HS-27A (cell line): ENCODE results near the gene SVOP.
"Not testable (repeated sequence)": the region's sequence is repeated elsewhere in the genome, so short reads cannot be mapped to it uniquely, and the experiment has no call there.

Experiments
- DNase-seq: peaks from one replicate; pipeline ENCODE4 v3.0.0-alpha.2; 2012; ENCODE audit warnings: low read depth, missing footprints

The SVOP gene

DNA sequence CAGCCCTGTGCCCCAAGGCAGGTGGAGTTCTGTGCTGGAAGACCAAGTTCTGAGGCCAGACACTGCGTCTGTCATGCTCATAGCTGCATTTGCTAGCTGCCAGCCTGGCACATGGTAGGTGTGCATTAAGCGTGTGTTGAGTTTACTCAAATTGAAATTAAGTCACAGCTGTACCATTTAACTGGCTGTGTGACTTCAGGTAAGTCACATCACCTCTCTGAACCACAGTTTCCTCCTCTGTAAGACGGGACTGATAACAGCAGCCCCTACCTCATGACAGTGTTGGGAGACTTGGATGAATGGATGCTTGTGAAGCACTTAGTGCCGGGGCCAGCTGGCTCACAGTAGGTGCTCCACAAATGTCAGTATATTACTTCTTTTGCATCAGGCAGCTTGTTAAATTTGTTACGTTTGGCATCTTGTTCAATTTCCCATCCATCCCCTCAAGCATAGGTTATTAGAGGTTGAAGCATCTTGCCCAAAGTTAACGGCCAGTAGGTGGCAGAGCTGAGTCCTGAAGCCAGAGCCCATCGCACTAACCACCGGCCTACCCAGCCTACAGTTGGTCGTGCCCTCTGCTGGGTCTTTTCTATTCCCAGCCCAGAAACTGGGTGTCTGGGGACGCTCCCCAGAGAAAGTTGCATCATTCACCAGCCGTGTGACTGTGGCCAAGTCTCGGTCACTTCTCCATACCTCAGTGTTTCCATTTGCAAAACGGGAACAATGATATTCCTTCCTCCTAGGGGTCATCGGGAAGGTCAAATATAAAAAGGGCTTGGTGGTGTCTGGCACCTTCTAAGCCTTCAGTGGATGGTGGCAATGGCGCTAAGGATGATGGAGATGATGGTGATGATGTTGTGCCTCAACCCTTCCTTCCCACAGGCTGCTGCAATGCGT lies 136.5 kb downstream of the SVOP start:
- no peak for DNase-seq

DNA sequence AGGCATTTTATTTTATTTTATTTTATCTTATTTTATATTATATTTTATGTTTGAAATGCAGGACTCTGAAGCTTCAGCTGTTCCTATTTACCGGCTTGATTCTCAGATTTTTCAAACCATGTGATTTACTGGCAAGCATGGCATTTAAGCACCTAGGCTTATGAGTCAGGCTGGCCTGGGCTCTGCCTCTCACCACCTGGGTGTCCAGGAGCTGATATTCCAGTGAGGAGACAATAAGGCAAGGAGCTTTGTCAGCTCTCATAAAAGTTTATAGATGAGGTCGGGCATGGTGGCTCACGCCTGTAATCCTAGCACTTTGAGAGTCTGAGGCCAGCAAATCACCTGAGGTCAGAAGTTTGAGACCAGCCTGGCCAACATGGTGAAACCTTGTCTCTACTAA lies 138.9 kb downstream of the SVOP start:
- no peak for DNase-seq

DNA sequence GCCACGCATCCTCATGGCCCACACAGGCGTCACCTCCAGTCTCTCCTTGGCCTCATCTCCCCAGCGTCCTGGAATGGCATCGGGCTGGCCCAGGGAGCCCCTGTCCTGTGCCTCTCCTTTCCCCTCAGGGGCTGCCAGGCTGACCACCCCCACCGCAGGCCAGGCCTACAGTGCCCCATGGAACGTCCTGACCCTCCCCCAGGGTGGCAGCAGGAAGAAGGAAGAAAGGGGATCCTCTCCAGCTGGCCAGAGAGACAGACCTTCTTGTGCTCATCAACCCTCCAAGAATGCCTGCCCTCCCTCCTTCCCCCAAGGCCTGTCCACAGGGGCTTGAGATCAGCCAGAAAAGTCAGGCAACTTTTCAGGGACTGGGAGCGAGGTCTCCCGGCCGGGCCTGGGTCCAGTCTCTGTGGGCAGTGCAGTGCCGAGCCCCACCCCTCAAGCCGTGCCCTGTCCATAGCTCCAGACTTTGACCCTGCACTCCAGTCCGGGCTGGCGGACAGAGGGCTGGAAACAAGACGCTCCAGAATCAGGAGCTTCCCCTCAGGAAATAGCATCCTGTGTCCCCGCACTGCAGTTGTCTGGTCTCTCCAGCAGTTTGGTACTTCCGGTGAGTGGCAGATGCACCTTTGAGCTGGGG lies 141.1 kb downstream of the SVOP start, which contains the start of gene DAO:
DAO (plus strand) TSS at position 478 of the 640 bp plus-strand sequence. CDS start 4,915 bp downstream, outside the sequence.
- DNase-seq = no peak

DNA sequence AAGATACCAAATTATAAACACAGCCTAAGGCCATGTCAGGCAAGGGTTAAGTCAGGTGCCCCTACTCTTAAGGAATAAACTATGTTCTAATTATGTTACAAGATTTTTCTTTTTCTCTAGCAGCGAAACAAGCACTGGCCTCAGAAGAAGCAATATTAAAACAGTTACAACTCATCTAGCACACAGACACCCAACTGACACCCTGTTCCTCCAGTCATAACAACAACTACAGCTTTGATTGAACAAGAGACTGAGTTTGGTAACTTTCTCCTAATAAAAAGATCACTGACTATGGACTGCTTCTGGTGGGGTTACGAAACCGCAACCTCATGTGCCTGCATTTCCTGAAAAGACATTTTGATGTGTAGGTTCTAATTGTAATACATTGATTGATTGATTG lies 144.3 kb downstream of the SVOP start:
- no peak for DNase-seq

DNA sequence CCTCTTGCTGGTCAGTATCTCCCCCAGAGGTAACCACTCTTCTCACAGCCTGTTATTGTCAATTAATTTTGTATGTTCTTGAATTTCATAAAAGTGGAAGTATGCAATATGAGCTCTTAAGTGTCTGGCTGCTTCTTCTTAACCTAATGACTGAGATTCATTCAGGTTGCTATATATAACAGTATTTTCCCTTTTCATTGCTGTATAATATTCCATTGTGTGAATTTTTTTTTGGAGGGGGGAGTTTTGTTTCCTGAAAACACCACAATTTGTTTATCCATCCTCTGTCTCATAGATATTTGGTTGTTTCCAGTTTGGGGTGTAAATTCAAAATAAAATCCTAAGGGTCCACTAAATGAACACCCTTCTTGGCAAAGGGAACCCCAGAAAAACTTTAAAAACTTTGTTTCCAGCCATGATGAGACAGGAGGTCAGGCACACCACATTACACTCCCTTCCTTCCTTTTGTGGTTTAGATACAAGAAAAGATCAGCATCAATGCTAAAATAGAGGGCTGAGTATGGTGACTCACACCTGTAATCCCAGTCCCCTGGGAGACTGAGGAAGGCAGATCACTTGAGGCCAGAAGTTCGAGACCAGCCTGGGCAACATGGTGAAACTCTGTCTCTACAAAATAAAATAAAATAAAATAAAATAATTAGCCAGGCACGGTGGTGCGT lies 145.0 kb downstream of the SVOP start:
- no peak for DNase-seq

DNA sequence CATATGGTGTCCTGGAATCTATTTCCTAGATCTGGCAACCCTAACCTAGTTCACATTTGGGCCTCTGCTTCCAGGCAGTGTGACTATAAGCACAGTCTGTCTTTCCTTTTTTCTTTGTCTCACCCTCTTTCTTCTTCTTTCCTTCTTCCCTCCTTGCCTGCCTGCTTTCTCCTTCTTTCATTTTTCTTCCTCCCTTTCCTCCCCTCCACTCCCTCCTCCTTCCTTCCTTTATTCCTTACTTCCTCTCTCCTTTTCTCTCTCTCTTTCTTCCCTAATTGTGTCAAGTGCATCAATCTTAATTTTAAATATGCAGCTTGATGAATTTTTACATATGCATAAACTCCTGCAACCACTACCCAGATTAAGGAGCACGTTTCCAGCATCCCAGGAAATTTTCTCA lies 145.6 kb downstream of the SVOP start:
- no peak for DNase-seq

DNA sequence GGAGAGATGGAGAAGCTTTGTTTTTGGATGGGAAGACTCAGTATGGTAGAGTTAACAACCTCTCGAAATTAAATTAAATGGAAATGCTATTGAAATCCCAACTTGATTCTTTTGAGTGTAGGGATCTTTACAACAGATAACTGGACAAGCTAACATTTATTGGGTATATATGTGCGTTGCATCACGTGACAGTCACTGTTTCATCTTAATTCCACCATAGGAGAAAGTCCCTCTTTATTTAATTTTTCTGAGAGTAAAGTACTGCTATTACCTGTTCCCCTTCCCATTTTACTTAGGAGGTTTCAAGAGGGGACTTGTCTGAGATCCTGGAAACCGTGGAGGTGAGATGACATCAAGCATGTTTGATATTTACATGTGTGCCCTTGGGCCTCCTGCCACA lies 152.1 kb downstream of the SVOP start:
- no peak for DNase-seq

DNA sequence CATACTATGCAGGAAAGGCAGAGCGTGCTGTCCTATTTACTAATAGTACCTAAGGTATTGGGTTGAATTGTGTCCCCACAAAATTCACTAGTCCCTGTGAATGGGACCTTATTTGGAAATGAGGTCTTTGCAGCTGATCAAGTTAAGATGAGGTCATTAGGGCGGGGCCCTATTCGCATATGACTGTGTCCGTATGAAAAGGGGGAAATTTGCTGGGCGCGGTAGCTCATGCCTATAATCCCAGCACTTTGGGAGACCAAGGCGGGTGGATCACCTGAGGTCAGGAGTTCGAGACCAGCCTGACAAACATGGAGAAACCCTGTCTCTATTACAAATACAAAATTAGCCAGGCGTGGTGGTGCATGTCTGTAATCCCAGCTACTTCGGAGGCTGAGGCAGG lies 154.8 kb downstream of the SVOP start:
- not testable (repeated sequence) for DNase-seq

DNA sequence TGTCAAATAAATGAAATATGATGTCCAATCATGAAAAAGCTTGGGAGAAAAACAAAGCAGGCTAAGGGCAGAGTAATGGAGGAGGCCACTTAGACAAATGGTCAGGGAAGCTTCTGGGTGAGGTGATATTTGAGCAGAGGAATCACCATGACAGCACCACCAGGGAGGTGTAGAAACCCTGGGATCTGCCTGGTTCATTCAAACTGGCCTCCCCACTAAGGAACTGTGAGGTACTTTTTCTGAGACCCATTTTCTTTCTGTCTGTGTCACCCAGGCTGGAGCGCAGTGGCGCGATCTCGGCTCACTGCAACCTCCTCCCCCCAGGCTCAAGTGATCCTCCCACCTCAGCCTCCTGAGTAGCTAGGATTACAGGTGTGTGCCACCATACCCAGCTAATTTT lies 155.7 kb downstream of the SVOP start:
- no peak for DNase-seq

DNA sequence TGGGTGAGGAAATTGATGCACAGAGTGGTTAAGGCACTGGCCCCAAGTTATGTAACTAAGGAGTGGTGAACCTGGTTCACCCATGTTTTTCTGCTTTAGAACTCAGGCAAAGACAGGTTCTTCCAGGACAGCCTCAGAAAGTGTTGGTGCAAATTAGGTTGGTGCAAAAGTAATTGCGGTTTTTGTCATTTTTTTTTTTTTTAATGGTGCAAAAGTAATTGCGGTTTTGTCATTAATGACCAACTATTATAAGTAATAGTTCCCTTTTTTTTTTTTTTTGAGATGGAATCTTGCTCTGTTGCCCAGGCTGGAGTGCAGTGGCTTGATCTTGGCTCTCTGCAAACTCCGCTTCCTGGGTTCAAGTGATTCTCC lies 158.3 kb downstream of the SVOP start:
- DNase-seq = no peak

DNA sequence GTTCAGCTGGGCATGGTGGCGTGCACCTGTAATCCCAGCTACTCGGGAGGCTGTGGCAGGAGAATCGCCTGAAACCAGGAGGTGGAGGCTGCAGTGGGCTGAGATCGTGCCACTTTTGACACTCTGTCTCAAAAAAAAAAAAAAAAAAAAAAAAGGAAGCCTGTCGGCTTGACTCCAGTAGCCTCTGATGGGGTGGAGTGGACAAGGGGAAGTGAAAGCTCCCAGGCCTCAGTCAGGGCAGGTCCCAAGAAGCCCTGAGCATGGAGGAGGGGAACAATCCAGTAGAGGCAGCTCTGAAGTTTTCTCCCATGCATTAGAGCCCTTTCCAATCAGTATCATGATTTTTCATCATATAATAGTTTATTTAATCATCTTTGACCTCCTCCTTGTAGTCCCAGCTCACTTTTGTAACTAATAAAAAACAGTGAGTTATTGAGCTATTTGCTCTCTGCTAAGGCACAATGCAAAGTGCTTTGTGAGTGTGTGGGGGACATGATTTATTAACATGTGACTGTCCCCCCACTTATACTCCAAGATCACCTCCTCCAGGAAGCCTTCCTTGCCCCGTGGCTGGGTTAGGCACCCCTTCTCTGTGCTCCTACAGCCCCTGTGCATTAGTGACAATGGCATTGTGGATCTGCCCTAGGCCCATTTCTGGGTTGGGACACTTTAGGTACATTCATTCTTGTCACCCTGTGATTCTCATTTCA lies 158.8 kb downstream of the SVOP start:
- no peak for DNase-seq

DNA sequence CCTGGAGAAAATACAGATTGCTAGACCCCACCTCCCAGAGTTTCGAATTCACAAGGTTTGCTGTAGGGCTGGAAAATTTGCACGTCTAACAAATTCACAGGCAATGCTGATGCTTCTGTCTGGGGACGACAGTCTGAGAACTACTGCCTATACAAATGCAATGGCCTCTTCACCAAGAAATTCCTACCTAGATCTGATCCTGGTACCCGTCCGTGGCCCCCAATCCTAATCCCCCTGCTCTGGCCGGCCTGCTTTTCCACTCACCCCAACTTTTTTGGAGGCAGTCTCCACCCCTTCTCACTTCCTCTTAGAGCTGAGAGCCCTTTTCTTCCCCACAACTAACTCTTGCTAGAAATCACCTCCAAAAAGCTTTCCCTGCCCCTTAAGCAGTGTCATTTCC lies 160.4 kb downstream of the SVOP start:
- DNase-seq = no peak

DNA sequence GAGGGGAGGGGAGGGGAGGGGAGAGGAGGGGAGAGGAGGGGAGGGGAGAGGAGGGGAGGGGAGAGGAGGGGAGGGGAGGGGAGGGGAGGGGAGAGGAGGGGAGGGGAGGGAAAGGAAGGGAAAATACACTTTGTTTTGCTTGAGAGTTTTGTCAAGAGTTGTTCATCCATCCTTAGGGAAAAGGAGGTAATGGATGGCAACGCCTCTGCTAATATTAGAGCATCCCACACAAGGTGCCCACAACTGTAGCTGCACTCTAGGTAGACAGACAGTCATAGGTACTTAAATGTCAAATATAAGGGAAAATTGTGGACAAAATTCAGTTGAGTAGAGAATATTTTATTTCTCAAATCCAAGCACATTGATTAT lies 161.0 kb downstream of the SVOP start:
- no peak for DNase-seq

DNA sequence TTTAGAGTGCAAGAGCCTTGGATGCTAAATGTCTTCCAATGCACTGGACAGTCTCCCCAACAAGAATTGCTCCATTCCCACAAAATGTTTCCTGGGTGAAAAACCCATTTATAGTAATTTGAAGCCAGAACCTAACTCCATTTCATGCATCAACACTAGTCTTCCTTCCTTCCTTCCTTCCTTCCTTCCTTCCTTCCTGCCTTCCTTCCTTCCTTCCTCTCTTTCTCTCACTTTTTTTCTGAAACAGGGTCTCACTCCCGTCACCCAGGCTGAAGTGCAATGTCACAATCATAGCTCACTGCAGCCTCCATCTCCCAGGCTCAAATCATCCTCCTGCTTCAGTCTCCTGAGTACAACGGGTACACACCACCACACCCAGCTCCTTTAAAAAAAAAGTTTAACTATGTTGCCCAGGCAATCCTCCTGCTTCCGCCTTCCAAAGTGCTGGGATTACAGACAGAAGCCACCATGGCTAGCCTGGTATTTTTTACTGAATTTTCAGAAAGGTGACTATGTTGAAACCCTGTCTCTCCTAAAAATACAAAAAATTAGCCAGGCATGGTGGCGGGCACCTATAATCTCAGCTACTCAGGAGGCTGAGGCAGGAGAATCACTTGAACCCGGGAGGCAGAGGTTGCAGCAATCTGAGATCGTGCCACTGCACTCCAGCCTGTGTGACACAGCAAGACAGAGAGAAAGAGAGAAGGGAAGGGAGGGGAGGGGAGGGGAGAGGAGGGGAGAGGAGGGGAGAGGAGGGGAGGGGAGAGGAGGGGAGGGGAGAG lies 161.5 kb downstream of the SVOP start:
- DNase-seq = not testable (repeated sequence)

DNA sequence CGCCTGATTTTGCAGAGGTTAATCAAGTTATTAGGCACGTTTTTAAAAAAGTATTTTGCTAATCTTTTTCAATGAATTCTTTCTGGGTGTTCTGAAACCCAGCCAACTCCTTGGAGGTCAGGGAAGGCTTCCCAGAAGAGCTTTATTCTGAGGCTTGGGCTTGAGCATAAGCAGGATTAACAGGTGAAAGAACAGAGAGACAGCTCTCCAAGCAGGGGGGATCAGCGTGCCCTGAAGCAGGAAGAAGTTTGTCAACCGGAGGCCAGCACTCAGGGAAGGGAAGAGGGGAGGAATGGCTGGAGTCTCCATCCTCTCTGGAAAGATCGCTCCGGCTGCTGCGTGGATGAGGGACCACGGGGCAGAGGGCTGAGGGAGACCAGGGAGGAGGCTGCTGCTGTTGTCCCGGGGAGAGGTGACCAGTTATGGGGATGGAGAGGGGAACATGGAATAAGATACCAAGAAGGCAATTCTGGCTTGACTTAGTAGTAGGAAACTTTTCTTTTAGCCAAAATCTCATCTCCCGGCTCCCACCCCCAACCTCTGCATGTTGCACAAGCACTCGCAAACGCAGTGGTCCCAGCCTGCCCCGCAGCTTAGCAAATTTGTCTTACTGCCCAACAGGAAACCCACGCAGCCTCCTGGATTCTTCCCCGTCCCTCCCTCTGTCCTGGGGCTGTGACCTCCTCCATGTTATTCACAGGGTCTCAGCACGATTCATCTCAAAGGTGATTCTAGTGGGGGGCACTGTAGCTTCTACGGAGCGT lies 162.4 kb downstream of the SVOP start:
- no peak for DNase-seq
